Coronary artery (tissue), 2 donors: ENCODE measurements around the gene UTP25.
"Not testable (repeated sequence)": the region's sequence is repeated elsewhere in the genome, so short reads cannot be mapped to it uniquely, and the experiment has no call there.

ENCODE experiments used
- DNase-seq: peaks from one replicate; pipeline ENCODE4 v3.0.0-alpha.2; 2017; ENCODE audit warnings: low spot score
- H3K27ac ChIP-seq, 2 donors: fragments of 200-600 bp; sonication (generic); one replicate each; pipeline ENCODE4 v1.5.1; 2016 to 2019
- H3K4me3 ChIP-seq: fragments of 200-600 bp; sonication (generic); 2 replicates; pipeline ENCODE4 v1.5.1; 2016; ENCODE audit warnings: mild to moderate bottlenecking, moderate library complexity
- CTCF ChIP-seq: fragments of 200-600 bp; sonication (generic); IDR thresholded peaks from one replicate; pipeline ENCODE4 v1.5.1; 2019; ENCODE audit warnings: antibody characterized with exemption

The UTP25 gene

GRCh38 chr1:209786146-209786545 lies 41.6 kb upstream of the UTP25 start:
- no peak overlapping the region for H3K27ac ChIP-seq
- H3K4me3 ChIP-seq = no peak overlapping the region
- no peak for TF ChIP-seq CTCF
- DNase-seq = no peak

- Histone ChIP-seq H3K4me3 (no peak overlapping the region), H3K27ac (peak overlapping the region in 1 of 2 donors; percentile 69)
- no peak for DNase-seq
- TF ChIP-seq CTCF = no peak
These were observed 40.2 kb upstream of the UTP25 start for GRCh38 chr1:209787551-209787950.

- no peak for TF ChIP-seq CTCF
- Histone ChIP-seq H3K27ac (no peak overlapping the region), H3K4me3 (no peak overlapping the region)
- no peak for DNase-seq
These were observed 38.5 kb upstream of the UTP25 start for GRCh38 chr1:209789245-209789644.

- H3K27ac ChIP-seq = no peak overlapping the region
- no peak for TF ChIP-seq CTCF
- H3K4me3 ChIP-seq = no peak overlapping the region
- DNase-seq = no peak
These were observed 37.2 kb upstream of the UTP25 start for GRCh38 chr1:209790286-209791193.

- no peak for DNase-seq
- no peak for TF ChIP-seq CTCF
- no peak overlapping the region for H3K27ac ChIP-seq
- H3K4me3 ChIP-seq = no peak overlapping the region
These were observed 35.9 kb upstream of the UTP25 start for GRCh38 chr1:209791920-209792319.

GRCh38 chr1:209793711-209794110 lies 34.1 kb upstream of the UTP25 start:
- H3K4me3 ChIP-seq, DNase-seq, H3K27ac ChIP-seq: not testable (repeated sequence)

GRCh38 chr1:209797978-209798639 lies 29.7 kb upstream of the UTP25 start:
- no peak overlapping the region for H3K27ac ChIP-seq
- DNase-seq = no peak
- H3K4me3 ChIP-seq = no peak overlapping the region
- no peak for TF ChIP-seq CTCF
